NCI-H1092 (cell line): ENCODE data around the gene ZFPM1.
"Not testable (repeated sequence)": the region's sequence is repeated elsewhere in the genome, so short reads cannot be mapped to it uniquely, and the experiment has no call there.

Experiments
- DNase-seq: peaks from one replicate; lab custom pipeline; 2025; lab: John Stamatoyannopoulos, UW

ZFPM1 gene

DNA sequence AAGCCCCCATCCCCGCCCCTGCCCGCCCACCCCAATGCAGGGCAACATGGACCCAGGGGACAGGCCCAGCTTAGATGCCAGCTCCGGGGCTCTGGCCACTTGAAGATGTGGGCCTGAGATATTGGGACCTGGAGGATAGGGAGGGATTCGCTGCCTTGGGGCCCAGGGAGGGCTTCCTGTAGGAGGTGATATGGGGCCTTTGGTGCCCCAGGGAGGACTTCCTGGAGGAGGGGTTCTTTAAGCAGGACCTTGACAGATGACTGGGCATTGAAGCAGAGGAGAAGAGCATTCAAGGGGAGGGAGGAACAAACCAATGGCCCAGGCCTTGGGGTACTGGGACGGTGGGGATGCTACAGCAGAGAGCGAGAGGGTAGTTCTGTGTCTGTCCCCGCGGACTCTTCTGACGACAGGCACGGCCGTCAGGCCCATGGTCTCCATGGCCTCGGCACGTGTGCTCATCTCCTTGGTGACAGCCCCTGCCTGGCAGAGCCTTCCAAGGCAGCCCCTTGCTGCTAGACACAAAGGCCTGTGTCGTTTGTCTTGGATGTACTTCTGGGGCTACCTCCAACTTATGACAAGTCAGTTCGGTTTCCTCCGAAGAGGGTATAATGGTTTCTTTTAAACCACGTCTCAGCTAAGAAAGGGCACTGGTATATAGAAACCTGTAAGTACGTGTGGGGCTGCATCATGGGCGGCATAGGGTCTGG, 61.6 kb downstream of the ZFPM1 start:
- DNase-seq: no peak

DNA sequence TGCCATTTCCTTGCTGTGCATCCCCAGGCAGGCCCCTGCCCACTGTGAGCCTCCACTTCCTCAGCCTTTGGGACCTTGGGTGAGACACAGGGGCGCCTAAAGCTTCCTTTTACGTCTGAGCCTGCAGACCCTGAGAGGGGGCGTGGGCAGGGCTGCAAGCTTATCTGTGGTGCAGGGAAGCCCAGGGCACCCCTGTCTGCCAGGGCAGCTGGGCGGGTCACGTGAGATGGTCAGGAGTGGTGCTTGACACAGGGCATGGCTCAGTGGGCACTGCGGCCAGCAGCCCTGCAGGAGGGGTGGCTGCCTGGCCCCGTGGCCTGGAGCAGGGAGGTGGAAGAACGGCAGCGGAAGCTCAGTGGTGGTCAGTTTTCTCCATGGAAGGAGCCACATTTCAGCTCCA, 62.3 kb downstream of the ZFPM1 start:
- no peak for DNase-seq

- no peak for DNase-seq
These were observed 63.0 kb downstream of the ZFPM1 start for GRCh38 chr16:88515925-88516594.

DNA sequence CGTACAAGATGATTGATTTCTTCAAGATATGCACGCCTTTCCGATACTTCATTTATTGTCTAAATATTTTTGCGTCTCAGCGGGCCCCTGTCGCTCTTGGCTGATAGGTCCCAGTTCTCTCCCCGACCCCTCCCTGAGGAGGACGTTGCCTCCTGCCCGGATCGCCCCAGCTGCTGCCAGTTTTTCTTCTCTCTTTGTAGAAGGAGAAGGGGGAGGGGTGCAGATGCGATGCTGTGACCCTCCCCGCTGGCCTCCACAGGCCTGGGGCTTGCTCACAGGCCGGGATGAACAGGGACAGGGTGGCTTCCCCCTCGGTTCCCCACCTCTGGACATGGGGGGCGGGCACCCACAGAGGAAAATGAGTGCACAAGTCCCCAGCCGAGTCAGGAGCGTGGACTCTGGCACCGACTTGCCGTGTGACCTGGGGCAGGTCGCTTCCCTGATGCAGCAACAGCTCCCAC, 63.6 kb downstream of the ZFPM1 start:
- no peak for DNase-seq

GRCh38 chr16:88517208-88517774, 64.2 kb downstream of the ZFPM1 start:
- DNase-seq: not testable (repeated sequence)

DNA sequence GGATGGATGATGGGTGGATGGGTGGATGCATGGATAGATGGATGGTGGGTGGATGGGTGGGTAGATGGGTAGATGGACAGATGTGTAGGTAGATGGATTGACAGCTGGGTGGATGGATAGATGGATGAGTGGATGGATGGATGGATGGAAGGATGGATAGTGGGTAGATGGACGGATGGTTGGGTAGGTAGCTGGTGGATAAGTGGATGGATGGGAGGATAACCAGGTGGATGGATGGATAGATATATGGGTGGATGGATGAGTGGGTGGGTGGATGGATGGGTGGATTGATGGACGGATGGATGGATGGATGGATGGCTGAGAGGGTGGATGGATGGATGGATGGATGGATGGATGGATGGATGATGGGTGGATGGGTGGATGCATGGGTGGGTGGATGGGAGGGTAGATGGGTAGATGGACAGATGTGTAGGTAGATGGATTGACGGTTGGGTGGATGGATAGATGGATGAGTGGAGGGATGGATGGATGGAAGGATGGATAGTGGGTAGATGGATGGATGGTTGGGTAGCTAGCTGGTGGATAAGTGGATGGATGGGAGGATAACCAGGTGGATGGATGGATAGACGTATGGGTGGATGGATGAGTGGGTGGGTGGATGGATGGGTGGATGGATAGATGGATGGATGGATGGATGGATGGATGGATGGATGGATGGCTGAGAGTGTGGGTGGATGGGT, 65.5 kb downstream of the ZFPM1 start:
- DNase-seq: not testable (repeated sequence)

DNA sequence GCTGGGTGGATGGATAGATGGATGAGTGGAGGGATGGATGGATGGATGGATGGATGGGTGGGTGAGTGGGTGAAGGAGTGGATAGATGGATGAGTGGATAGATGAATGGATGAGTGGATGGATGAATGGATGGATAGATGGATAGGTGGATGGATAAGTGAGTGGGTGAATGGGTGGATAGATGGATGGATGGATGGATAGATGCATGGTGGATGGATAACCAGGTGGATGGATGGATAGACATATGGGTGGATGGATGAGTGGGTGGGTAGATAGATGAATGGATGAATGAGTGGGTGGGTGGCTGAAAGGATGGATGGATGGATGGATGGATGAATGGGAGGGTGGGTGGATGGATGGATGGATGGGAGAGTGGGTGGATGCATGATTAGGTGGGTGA, 66.2 kb downstream of the ZFPM1 start:
- DNase-seq: no peak

DNA sequence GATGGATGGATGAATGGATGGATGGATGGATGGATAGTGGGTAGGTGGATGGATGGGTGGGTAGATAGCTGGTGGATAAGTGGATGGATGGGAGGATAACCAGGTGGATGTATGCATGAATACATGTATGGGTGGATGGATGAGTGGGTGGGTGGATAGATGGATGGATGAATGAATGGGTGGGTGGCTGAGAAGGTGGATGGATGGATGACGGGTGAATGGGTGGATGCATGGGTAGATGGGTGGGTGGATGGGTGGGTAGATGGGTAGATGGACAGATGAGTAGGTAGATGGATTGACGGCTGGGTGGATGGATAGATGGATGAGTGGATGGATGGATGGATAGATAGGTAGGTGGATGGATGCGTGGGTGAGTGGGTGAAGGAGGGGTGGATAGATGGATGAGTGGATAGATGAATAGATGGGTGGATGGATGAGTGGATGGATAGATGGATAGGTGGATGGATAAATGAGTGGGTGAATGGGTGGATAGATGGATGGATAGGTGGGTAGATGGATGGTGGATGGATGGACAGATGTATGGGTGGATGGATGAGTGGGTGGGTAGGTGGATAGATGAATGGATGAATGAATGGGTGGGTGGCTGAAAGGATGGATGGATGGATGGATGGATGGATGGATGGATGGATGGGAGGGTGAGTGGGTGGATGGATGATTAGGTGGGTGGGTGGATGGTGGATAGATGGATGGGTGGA, 67.0 kb downstream of the ZFPM1 start:
- no peak for DNase-seq

DNA sequence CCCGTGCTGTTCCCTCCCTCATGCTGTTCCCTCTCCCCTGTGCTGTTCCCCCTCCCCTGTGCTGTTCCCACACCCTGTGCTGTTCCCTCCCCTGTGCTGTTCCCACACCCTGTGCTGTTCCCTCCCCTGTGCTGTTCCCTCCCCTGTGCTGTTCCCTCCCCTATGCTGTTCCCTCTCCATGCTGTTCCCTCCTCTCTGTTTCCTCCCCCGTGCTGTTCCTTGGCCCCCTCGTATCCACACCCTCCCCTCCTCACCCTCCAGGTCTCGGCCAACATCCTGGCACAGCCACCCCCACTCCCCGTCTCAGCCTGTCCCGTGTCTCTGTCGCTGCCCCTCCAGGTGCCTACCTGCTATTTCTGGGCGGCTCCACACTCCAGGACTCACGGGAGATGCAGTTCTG, 68.6 kb downstream of the ZFPM1 start:
- DNase-seq: no peak

DNA sequence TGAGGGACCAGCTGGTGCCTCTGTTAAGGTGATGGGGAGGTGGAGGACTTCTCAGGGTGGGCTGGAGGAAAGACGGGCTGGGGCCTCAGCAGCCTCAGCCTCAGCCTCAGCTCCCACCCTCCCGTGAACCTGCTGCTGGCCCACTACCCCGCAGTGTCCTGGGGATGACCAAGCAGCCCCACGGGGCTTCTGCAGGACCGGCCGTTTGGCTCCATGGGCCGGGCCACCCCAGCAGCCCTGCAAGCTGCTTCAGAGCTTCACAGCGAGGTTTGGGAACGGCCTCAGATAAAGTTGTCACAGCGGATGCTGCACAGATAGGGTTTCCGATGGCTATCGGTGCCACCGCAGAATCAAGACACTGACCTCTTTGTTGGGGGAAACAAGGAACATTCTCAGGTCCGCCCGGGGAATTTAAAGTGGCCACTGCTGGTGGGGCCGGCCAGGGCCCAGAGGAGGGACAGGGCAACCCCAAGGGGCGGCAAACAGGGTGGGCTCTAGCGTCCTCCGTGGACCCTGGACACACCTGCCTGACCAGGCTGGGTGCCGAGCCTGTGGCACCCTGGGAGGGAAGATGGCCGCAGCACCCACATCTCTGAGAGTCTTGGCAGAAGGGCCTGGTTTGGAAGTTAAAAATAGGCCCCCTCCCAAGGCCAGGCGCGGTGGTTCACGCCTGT, 69.3 kb downstream of the ZFPM1 start:
- no peak for DNase-seq

- DNase-seq: no peak
These were observed 70.5 kb downstream of the ZFPM1 start for GRCh38 chr16:88523309-88524161.

DNA sequence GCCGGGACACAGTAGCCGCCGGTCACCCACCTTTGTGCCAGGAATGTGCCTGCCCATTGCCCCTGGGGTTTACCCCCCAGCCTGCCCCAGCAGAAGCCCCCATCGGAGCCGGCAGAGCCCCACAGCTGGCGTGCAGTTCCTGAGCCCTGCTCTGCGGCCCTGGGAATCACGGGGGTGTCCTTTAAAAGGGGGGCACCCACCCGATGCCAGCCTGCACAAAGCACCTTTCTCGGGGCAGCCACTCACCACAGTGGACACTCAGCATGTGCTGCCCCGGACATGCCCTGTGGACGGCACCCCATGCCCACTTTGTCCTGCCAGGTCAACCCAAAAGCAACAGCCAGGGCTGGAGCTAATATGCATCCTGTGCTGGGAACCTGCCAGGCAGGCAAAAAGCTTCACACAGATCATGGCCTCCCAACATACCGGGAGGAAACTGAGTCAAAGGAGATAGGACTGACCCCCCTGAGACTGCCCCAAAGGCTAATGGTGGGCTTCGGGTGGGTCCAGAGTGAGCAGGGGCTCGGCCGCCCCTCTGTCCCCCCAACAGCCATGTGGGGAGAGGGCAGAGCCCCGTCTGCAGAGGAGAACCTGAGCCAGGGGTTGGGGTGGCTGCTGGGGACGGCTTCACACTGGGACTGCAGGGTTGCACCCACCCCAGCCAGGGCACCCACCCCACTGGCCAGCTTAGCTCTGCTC, 71.3 kb downstream of the ZFPM1 start:
- no peak for DNase-seq

DNA sequence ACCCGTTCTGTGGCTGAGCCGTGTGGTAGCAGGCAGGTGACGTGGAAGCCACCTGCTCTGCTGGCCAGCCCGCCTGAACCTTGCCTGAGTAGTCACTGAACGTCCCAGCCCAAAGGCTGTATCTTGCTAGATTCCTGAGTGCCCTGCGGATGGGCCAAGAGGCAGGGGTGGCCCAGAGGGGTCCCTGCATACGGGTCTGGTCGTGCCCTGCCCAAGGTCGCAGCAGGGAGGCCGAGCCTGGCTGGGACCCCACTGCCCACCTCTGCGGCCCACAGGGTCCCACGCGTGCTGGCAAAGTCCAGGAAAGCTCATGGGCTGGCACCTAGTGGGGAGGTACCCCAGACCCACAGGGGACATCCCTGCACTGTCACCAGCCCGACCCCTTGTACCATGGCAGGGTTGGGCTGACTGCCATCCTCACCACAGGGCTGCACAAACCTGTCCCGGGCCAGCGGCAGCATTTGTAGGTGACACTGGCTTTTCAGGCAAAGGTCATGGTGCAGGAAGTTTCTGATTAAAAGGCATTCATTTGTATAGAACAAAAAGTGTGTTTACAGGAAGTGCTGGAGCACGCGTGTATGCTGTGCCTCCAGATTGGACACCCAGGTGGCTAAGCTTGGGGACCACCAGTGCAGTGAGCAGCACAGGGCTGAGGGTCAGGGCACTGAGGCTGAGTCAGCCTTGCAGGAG, 72.0 kb downstream of the ZFPM1 start:
- DNase-seq: no peak

- DNase-seq: no peak
These were observed 72.5 kb downstream of the ZFPM1 start for GRCh38 chr16:88525663-88525990.

DNA sequence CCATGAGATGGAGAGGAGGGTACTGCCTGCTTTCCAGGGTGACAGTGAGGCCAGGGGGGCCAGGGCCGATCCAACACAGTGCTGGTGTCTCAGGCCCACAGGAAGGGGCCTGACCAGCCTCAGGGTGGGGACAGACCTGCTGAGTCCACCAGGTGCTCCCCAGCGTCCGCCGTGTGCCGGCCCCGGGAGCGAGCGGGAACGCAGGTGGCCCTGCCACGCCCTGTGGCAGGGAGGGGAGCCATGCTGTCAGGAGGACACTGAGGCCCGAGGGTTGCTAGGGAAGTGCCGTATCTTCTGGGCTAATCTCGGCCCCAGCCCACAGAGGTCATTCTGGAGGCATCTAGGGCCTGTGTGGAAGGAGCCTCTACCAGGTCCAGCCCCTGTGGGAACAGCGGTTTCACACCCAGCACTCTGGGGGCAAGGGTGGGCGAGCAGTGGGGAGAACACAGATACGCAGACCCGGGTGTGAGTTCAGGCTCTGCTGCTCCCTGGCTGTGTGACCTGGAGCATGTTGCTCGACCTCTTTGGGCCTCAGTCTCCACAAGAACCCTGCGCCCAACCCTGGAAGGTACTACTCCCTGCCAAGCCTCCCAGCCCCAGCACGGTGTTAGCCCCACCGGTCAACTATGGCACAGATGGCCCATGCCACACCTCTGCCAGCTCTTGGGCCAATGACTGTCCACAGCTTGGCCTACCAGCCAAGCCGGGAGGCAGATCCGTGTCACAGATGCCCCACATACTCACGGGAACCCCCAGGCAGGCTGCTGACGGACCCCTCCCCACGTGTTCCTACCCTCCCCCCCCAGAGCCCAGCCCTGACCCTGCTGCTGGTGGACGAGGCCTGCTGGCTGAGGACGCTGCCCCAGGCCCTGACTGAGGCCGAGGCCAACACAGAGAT, 73.2 kb downstream of the ZFPM1 start:
- DNase-seq: no peak

DNA sequence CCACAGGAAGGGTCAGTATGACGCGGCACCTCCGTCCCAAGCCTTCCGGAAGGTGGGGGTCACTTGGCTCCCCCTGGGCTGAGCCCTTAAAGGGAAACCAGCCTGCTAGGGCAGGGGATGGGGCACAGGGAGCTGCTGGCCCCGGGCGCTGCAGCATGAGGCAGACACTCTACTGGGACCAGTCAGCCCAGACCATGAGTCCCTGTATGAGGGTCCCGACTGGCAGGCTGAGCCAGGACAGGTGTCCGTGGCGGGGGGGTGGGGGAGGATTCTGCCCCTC, 73.8 kb downstream of the ZFPM1 start:
- no peak for DNase-seq

GRCh38 chr16:88527186-88527936, 74.3 kb downstream of the ZFPM1 start:
- DNase-seq: peak; percentile 32
